ENCODE measurements around the gene CWH43. TPM values are rescaled to one million over a fixed set of nuclear protein-coding genes. Genes with fewer than 3 reads are reported as not detected.

The CWH43 gene
- total and polyA plus RNA-seq, 2 of the 13 experiments (the other 11 are each of a cell fraction or from before 2014, with no cell fraction given): not detected

DNA sequence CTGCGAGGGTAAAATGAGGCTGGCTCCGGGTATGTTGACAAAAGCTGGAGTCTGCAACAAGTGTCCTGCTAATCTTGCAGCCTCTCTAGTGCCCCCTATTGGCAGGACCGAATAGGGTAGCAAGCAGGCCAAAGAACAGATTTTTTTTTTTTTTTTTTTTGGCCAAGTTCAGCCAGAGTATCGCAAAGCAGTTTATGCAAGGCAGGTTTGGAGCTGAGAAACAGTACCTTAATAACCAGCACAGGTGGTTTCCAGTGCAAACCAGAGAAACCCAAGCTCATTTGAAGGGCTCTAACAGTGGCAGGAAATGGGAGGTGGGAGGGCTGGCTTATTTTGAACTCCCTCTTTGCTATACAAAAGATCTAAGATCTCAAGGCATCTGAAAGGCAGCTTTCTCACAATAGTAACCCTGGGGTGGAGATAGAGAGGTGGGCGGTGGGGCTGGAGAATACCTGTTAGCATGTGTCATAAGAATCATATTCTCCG, 41.3 kb upstream of the CWH43 start:
- POLR2A ChIA-PET: no interaction called here
- in situ Hi-C loops (cut with HindIII; ENCODE audit: extremely low pct_ligation_motif_present, low pct_unique_long_range_greater_than_20kb) (no loop called here), intact Hi-C loops (cut with micrococcal nuclease; ENCODE audit: unreplicated experiment) (loop anchor here (5.0 kb wide), 1 partner anchor 367 kb away; no protein-coding TSS in a partner anchor)
- Histone ChIP-seq H3K27ac (ENCODE audit: extremely low read length, insufficient read depth, low read length) (no peak overlapping the region), H3K36me3 (replicated peaks in 1 of 2; ENCODE audit: control insufficient read depth in 1 of 2, insufficient read depth in 2 of 2, low read length in 2 of 2) (no peaks in the 10 kb centered on the region), H4K20me1 (ENCODE audit: insufficient read depth, low read length) (no peaks in the 10 kb centered on the region), H3K27me3 (ENCODE audit: control insufficient read depth in 1 of 2, insufficient read depth in 2 of 2, low read length in 2 of 2) (no peaks in the 10 kb centered on the region), H3K4me2 (ENCODE audit: low read depth, low read length) (no peak overlapping the region), H3K79me2 (ENCODE audit: insufficient read depth, low read length) (no peaks in the 10 kb centered on the region), H3K4me3 (replicated peaks in 1 of 3; ENCODE audit: insufficient read depth in 1 of 3, low read depth in 2 of 3, low read length in 3 of 3) (no peak overlapping the region), H3K9ac (ENCODE audit: insufficient read depth, low read depth, low read length) (no peak overlapping the region), H2AFZ (ENCODE audit: low read length) (no peak overlapping the region), H3K4me1 (ENCODE audit: insufficient read depth, low read length) (no peaks in the 10 kb centered on the region), H3K9me3 (ENCODE audit: low read length) (no peaks in the 10 kb centered on the region)
- no peak for FAIRE-seq
- BruUV-seq (replicated peaks): no TSS peak
- CTCF ChIA-PET (ENCODE audit: low intra/inter-chr PET ratio, low total read pairs): no interaction called here
- DNase-seq (ENCODE audit: low spot score): peak; percentile 3
- ATAC-seq: no peak
- 54% methylated on average over 6 of the region's 6 CpGs for WGBS (ENCODE audit: low lambda C conversion rate)
- no peak for TF ChIP-seq CBX2 (IDR thresholded peaks at IDR 0.05; ENCODE audit: low read depth, low read length)
- no peak for TF ChIP-seq CBX2 (CRISPR knock-in tag; IDR thresholded peaks at IDR 0.05; ENCODE audit: low read depth)
- TF ChIP-seq, protein P1, sequence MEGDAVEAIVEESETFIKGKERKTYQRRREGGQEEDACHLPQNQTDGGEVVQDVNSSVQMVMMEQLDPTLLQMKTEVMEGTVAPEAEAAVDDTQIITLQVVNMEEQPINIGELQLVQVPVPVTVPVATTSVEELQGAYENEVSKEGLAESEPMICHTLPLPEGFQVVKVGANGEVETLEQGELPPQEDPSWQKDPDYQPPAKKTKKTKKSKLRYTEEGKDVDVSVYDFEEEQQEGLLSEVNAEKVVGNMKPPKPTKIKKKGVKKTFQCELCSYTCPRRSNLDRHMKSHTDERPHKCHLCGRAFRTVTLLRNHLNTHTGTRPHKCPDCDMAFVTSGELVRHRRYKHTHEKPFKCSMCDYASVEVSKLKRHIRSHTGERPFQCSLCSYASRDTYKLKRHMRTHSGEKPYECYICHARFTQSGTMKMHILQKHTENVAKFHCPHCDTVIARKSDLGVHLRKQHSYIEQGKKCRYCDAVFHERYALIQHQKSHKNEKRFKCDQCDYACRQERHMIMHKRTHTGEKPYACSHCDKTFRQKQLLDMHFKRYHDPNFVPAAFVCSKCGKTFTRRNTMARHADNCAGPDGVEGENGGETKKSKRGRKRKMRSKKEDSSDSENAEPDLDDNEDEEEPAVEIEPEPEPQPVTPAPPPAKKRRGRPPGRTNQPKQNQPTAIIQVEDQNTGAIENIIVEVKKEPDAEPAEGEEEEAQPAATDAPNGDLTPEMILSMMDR (CRISPR knock-in tag; IDR thresholded peaks at IDR 0.05): peak; percentile 42
- no peak for TF ChIP-seq SP2 (CRISPR knock-in tag; IDR thresholded peaks at IDR 0.05)
- no peak for TF ChIP-seq ZNF589 (CRISPR knock-in tag; conservative IDR thresholded peaks at IDR 0.05)
- TF ChIP-seq, protein P2, sequence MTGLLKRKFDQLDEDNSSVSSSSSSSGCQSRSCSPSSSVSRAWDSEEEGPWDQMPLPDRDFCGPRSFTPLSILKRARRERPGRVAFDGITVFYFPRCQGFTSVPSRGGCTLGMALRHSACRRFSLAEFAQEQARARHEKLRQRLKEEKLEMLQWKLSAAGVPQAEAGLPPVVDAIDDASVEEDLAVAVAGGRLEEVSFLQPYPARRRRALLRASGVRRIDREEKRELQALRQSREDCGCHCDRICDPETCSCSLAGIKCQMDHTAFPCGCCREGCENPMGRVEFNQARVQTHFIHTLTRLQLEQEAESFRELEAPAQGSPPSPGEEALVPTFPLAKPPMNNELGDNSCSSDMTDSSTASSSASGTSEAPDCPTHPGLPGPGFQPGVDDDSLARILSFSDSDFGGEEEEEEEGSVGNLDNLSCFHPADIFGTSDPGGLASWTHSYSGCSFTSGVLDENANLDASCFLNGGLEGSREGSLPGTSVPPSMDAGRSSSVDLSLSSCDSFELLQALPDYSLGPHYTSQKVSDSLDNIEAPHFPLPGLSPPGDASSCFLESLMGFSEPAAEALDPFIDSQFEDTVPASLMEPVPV (CRISPR knock-in tag; IDR thresholded peaks at IDR 0.05): no peak
- TF ChIP-seq SRY (CRISPR knock-in tag; IDR thresholded peaks at IDR 0.05): no peak
- no peak for TF ChIP-seq ZNF484 (CRISPR knock-in tag; IDR thresholded peaks at IDR 0.05; ENCODE audit: borderline replicate concordance, low read depth)
- TF ChIP-seq, protein P3, sequence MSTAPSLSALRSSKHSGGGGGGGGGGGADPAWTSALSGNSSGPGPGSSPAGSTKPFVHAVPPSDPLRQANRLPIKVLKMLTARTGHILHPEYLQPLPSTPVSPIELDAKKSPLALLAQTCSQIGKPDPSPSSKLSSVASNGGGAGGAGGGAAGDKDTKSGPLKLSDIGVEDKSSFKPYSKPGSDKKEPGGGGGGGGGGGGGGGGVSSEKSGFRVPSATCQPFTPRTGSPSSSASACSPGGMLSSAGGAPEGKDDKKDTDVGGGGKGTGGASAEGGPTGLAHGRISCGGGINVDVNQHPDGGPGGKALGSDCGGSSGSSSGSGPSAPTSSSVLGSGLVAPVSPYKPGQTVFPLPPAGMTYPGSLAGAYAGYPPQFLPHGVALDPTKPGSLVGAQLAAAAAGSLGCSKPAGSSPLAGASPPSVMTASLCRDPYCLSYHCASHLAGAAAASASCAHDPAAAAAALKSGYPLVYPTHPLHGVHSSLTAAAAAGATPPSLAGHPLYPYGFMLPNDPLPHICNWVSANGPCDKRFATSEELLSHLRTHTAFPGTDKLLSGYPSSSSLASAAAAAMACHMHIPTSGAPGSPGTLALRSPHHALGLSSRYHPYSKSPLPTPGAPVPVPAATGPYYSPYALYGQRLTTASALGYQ (CRISPR knock-in tag; IDR thresholded peaks at IDR 0.05): no peak
- no peak for TF ChIP-seq NFIC (IDR thresholded peaks at IDR 0.05; ENCODE audit: low read length)
- 0 out of 2 replicates have a peak, but pooled peaks have one; percentile 4 for TF ChIP-seq STAG1 (CRISPR knock-in tag; IDR thresholded peaks at IDR 0.05)
- no peak for TF ChIP-seq ZNF382 (CRISPR knock-in tag; IDR thresholded peaks at IDR 0.05; ENCODE audit: borderline replicate concordance)
- no peak for TF ChIP-seq NFKB2 (CRISPR knock-in tag; IDR thresholded peaks at IDR 0.05; ENCODE audit: borderline replicate concordance)
- TF ChIP-seq RFX5 (IDR thresholded peaks at IDR 0.05; ENCODE audit: low read depth, low read length): no peak
- TF ChIP-seq ZNF557 (CRISPR knock-in tag; IDR thresholded peaks at IDR 0.05): no peak
- TF ChIP-seq, protein P4, sequence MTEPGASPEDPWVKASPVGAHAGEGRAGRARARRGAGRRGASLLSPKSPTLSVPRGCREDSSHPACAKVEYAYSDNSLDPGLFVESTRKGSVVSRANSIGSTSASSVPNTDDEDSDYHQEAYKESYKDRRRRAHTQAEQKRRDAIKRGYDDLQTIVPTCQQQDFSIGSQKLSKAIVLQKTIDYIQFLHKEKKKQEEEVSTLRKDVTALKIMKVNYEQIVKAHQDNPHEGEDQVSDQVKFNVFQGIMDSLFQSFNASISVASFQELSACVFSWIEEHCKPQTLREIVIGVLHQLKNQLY (CRISPR knock-in tag; IDR thresholded peaks at IDR 0.05): no peak
- TF ChIP-seq, protein P5, sequence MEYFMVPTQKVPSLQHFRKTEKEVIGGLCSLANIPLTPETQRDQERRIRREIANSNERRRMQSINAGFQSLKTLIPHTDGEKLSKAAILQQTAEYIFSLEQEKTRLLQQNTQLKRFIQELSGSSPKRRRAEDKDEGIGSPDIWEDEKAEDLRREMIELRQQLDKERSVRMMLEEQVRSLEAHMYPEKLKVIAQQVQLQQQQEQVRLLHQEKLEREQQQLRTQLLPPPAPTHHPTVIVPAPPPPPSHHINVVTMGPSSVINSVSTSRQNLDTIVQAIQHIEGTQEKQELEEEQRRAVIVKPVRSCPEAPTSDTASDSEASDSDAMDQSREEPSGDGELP (IDR thresholded peaks at IDR 0.05; ENCODE audit: borderline replicate concordance, low read depth): no peak
- no peak for TF ChIP-seq NR2F1 (CRISPR knock-in tag; IDR thresholded peaks at IDR 0.05)
- TF ChIP-seq ZMYM4 (CRISPR knock-in tag; IDR thresholded peaks at IDR 0.05): no peak

All from HepG2 (cell line).